ENCODE data around the gene ARVCF. TPM values are rescaled to one million over a fixed set of nuclear protein-coding genes. Genes with fewer than 3 reads are reported as not detected.

The ARVCF gene
- total RNA-seq, 1 experiment from 2014 or later = 14.9 TPM

DNA sequence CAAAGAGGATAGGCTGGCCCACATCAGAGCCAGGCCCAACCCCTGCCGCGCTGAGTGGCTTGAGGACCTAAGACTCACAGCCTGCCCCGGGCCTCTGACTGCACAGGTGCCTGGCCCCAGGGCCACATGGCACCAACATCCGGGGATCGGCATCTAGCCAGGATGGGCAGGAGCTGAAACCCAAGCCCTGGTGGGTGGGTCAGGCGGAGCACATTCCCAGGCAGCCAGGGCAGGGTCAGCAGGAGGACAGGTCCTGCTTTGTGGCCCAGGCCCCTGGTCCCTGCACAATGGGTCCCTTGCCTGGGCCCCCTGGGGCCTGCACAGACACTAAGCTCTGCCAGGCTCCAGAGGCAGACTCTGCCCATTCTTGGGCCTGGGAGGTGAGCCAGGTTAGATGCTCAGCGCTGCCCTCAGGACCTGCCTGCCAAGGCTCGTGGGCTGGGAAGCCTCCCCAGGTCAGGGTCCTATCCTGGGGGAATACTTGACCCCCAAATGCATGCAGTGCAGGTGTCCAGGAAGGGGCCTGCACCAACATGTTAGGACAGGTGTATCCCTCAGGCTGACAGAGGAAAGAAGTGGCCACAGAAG is 33.5 kb downstream of the ARVCF start:
- DNase-seq (ENCODE audit: low spot score) = no peak
- in situ Hi-C loops (cut with HindIII; ENCODE audit: low sequenced_read_pairs) = no loop called here

DNA sequence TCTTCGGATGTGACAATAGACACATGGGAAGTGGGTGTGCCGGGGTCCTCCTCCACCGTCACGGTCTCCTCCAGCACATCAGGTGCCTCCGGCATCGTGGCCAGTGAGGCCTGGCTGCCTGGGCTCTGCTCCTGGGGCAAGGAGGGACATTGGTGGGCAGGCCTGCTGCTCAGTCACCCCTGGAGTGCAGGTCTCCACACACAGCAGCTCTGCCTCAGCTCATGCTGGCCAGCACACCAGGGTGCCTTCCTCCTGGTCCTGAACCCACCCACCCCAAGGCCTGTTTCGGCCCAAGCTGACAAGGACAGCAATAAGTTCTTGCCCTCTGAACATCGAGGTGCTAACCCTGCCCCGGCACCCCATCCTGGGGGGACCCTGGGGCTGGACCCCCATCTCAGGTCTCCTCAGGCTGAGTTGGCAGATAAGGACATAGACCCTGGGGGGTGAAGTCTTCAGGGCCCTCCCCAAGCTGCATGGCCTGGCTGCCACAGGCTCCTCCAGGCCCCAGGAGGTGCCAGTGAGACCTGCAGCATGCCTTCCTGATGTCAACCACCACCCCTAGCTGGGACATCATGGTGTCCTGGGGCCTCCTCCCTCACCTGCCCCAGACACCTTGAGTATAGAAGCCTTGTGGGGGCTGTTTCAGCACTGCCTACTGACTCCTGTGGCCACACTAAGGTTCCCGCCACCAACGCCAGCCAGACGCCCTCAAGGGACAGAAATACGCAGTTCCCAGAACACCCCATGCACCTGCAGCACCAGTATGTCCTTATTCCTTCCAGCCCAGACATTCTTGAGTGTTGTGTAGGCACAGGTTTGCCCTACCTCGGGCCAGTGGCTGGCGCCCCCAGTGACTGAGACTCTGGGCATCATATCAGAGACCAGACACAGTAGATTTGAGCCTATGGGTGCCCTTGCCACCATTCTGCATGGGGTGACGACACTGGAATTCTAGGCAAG is 34.4 kb downstream of the ARVCF start:
- no peak for DNase-seq (ENCODE audit: low spot score)
- in situ Hi-C loops (cut with HindIII; ENCODE audit: low sequenced_read_pairs) = no loop called here

DNA sequence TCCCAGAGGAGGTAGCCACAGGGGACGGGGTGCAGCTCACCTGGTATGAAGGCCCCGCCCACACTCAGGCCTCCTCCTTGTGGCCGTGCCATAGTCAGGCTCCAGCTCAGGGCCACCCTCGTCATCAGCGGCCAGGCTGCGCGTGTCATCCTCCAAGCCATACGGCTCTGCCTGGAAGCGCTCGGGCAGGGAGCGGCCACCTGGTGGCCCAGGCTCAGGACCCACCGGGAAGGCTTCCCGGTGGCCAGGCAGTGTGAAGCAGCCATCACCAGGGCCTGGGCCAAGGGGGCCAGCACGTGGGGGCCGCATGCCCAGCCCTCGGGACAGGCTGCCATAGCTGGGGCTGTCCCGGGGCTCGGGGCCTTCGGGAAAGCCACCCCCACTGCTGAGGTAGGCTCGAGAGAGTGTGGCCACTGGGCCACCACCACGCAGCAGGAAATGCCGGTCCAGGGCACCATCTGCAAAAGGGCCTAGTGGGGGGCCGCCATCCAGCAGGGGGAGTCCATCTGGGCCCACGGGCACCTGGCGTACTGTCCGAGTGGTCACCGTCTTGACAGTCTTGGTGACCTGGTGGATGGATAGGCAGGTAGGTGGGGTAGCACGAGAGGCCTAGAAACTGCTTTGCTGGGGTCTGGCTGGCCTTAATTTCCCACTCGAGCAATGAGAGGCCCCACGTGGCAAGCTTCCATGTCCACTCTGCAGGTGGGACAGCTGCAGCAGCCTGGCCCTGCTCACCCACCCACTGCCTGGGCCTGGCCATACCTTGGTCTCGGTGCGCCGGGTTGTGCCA is 35.3 kb downstream of the ARVCF start:
- no peak for DNase-seq (ENCODE audit: low spot score)
- in situ Hi-C loops (cut with HindIII; ENCODE audit: low sequenced_read_pairs) = no loop called here

DNA sequence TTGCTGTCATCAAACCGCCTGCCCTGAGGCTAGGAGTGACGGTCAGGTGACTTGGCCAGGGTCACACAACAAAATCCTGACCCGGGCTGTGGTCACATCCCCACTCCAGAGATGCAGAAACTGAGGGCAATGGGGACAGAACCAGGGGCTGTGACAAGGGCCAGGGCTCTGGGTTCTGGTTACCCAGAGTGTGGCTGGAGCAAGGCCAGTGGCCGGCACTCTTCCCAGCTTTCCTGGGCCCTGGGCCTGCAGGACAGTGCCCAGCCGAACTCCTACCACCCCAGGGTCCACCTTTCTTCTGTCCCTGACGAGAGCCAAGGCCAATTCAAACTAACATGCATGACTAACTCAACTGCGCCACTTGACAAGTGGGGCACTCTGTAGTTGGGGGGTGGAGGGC is 35.9 kb downstream of the ARVCF start:
- in situ Hi-C loops (cut with HindIII; ENCODE audit: low sequenced_read_pairs) = no loop called here

DNA sequence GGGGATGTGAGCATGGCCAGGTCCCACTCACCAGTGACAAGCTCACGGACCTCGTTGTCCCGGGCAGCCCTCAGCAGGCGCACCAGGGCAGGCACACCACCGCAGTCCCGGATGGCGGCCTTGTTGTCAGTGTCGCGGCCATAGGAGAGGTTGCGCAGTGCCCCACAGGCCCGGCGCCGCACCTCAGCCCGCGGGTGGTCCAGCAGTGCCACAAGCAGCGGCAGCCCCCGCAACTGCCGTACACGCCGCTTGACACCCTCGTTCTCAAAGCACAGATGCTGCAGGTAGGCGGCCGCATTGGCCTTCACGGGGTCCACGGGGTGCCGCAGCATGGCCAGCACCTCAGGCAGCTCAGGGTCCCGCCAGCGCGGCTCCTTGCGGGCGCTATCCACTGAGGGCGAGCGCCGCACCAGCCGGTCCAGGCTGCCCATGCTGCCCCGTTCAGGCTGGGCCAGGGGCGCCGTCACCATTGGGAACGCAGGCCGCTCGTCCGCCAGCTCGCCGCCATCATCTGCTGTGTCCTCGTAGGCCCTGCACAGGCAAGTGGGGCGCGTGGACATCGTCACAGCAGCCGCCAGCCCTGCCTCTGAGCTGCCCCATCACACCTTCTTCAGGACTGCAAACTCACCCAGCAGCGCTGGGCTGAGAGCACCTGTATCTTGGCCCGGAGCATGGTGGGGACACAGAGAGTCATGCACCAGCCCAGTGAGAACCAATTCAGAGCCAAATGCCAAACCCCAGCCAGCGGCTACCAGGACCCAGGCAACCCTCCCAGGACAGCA is 36.7 kb downstream of the ARVCF start:
- no peak for DNase-seq (ENCODE audit: low spot score)
- in situ Hi-C loops (cut with HindIII; ENCODE audit: low sequenced_read_pairs) = no loop called here

More for the DNA sequence above, 35.9 kb downstream of the ARVCF start:
- no peak for DNase-seq (ENCODE audit: low spot score)

DNA sequence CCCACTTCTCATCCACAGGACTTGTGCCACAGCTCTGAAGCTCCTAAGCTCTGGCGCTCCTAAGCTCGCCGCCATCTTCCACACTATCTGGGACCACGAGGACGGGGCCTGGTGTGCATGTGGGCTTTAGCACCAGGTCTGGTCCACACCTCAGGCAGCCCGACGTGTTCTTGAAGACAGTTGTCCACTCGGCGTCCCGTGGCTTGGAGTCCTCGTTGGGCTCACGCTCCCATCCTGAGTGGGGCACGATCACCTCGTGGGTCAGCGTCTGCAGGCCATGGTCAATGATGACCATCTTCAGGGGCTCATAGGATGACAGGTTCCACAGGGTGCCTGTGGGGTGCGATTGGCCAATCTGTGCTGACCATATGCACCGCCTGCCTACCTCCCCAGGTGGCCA is 37.9 kb downstream of the ARVCF start:
- no peak for DNase-seq (ENCODE audit: low spot score)
- in situ Hi-C loops (cut with HindIII; ENCODE audit: low sequenced_read_pairs) = no loop called here

DNA sequence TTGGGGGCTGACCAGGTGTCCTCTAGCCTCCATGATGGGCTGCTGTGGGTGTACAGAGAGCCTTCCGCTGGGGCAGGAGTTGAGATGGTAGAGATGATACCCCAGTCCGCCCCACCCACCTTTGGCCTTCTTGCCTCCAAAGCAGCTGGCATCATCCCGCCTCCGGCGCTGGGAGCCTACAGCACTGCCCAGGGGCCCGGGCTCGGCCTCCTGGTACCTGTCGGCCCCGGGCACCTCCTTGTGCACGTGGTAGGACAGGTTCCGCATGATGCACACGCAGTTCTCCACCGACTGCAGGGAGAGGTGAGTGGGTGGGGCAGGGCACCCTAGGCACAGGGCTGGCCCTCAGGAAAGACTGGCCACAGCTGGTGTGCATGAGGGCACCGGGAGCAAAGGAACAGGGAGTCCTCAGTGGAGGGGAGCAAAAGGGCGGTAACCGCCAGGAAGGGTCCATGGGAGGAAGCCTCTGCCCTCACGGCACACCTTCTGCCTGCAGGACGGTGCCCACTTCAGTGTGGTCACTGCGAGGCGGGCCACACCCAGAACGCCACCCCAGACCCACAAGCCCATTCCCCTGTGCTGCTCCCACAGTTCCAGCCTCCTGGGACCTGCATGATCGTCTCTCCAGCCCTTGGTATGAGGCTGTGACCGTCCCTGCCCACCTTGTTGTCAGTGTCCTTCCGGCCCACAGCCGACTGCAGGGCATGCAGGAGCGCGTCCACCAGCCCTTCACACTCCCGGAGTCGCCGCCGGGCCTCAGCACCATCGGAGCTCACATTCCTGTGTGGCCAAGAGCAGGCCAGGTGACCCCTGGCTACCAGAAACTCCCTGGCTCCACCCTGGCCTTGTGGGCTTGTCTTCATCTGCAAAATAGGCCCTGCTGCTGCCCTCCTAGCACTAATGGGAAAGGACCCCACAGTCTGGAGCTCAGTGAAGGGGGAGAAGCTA is 39.1 kb downstream of the ARVCF start:
- in situ Hi-C loops (cut with HindIII; ENCODE audit: low sequenced_read_pairs) = no loop called here

DNA sequence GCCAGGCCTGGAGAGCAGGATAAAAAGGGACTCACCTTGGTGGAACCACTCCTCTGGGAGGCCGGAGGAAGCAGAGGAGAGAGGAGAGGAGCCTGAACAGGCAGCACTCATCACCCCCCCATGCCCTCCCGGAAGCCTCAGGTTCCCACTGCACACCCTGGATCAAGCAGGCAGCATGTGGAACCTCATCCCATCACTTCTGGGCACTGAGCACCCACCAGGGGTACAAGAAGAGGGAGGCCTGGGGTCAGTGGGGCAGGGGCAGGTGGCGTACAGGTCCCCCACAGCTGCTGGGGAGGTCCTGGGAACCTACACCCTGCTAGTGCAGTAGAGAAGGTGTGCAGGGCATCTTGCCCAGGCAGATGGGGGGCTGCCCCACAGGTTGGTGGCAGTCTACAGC is 40.0 kb downstream of the ARVCF start:
- in situ Hi-C loops (cut with HindIII; ENCODE audit: low sequenced_read_pairs) = no loop called here
- DNase-seq (ENCODE audit: low spot score) = no peak

More for the DNA sequence above, 39.1 kb downstream of the ARVCF start:
- no peak for DNase-seq (ENCODE audit: low spot score)

DNA sequence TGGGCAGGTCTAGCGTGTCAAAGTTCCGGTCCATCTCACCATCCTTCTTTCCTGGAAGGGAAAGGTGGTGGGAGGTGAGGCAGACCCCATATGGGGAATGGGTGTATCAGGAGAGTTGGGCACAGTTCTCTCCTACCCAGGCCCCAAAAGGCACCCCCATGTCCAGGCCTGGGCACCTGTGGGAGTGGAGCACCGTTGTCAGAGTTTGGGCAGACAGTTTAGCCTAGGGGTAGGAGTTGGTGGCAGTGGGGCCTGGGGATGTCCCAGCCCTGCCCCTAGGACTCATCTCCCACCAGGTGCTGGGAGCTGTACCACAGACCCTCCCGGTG is 41.0 kb downstream of the ARVCF start:
- in situ Hi-C loops (cut with HindIII; ENCODE audit: low sequenced_read_pairs) = no loop called here

DNA sequence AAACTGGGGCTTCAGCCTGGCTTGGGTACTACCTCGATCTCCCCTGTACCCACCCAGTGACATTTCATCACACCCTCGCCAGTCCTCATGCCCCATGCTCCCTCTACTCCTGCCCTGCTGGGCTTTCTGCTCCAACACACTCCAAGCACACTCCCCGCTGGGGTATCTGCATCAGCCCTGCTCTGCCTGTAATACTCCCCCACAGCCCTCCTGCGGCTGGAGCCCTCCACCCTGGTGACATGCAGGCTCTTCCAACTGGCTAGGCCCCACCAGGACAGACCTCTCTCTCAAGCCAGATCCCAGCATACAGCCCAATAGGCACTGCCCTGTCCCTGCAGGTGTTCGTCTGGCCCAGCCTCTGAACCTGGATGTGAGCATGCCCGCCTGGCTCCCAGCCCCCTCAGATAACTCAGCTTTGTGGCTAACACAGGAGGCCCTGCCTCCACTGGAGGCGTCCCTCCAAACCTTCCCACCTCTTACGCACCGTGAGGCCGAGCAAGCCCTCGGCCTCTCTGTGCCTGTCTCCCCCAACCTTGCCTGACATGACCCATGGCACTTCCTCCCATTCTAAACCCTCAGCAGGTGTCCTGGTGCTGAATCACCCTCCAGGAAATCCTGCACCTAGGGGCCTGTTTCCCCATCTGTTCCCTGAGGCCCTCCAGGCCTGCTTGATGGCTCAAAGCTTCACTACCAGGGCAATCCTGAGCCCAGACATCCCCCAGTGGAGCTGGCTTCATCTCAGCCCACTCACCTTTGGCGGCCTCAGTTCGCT is 41.5 kb downstream of the ARVCF start:
- in situ Hi-C loops (cut with HindIII; ENCODE audit: low sequenced_read_pairs) = loop anchor here (25.0 kb wide), 1 partner anchor 213 kb away; the partner anchor contains the start of gene TBX1

More for the DNA sequence above, 41.0 kb downstream of the ARVCF start:
- DNase-seq (ENCODE audit: low spot score) = no peak

DNA sequence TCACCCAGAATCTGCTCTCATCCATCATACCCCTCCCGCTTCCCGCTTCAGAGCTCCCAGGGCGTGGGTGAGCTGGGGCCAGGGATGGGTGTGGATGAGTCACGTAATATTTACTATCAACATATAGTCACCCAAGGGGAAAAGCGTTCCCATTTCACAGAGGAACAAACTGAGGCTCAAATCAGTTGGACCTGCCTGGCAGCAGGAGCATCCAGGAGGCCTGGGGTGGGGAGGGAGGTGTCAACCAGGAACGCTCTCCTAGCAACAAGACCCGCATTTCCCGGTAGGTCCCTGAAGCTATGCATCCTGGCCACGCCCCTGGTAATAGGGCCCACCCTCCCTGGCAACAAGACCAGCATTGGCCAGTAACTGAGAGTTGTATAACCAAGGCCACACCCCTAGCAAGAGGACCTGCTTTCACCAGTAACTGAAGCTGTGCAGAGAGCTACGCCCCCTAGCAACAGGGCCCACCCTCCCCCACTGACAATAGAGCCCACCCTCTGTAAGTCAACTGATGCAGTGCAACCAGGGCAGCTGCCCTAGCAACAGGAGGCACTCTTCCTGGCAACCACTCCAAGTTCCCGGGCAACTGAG is 42.3 kb downstream of the ARVCF start:
- in situ Hi-C loops (cut with HindIII; ENCODE audit: low sequenced_read_pairs) = loop anchor here (25.0 kb wide), 1 partner anchor 212 kb away; the partner anchor contains the start of gene TBX1
- peak; percentile 88 for DNase-seq (ENCODE audit: low spot score)

More for the DNA sequence above, 41.5 kb downstream of the ARVCF start:
- peak; percentile 69 for DNase-seq (ENCODE audit: low spot score)

DNA sequence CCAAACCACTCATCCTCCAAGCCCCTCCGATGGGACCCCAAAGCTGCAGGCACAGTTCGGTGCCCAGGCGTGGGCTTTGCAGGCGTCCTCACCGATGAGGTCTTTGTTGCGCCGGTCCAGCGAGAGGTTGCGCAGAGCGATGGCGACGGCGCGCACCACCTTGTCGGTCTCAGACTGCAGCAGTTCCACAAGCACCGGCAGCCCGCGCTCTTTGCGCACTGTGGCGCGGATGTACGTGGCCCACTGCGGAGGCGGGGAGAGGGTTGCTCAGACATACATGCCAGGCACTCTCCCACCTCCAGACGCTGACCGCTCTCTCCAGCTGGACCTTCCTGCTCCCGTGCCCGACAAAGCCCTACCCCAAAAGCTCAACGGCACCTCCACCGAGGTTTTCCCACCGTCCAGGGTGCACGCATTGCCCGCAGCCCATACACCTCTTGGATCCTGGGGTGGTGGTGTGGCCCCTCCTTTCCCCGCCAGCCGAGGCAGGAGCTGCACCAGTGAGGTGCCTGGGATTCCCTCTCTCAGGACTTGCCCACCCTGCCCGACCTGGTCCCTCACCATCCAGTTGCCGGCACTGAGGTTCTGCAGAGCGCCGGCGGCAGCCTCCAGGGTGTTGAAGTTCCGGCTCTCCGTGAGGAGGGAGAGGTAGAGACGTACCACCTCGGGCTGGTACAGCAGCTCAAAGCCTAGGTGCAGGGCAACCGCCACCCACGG is 42.9 kb downstream of the ARVCF start:
- in situ Hi-C loops (cut with HindIII; ENCODE audit: low sequenced_read_pairs) = loop anchor here (25.0 kb wide), 1 partner anchor 211 kb away; the partner anchor contains the start of gene TBX1
- no peak for DNase-seq (ENCODE audit: low spot score)

DNA sequence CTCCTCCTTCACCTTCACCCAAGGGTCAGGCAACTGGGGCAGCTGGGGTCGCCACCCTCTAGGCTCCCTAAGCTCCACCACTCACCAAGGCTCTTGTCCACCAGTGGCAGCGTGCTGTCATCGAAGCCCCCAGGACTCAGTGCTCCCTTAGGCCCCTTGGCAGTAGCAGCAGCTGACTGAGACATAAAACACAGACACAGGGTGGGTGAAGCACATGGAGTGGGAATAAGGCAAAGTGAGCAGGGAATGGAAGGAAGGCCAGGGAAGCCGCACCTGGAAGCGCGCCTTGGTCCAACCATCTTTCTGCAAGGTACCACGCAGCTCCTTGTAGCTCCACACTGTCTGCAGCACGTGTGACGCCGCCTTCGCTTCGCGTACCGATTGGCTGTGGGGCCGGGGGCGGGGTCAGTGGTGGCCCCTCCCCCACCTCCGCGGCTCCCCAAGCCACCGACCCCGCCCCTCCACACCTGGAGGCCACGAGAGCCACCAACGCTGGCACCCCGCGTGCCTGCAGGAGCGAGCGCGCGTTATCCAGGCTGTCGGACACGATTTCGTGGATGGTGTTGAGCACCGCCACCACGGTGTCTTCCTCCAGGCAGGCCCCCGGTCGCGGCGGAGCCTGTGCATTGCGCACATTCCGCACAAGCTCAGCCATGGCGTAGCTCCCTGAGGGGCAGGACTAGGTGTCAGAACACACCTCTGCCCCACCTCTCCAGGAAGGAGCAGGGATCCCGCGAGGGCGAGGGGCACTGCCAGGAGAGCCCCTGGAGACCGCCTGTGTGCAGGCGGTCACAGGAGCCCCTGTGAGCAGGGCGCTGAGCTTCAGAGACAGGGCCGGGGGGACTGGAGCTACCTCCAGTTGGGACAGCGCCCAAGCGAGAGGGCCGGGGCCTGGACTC is 43.7 kb downstream of the ARVCF start:
- in situ Hi-C loops (cut with HindIII; ENCODE audit: low sequenced_read_pairs) = loop anchor here (25.0 kb wide), 1 partner anchor 211 kb away; the partner anchor contains the start of gene TBX1
- DNase-seq (ENCODE audit: low spot score) = no peak

DNA sequence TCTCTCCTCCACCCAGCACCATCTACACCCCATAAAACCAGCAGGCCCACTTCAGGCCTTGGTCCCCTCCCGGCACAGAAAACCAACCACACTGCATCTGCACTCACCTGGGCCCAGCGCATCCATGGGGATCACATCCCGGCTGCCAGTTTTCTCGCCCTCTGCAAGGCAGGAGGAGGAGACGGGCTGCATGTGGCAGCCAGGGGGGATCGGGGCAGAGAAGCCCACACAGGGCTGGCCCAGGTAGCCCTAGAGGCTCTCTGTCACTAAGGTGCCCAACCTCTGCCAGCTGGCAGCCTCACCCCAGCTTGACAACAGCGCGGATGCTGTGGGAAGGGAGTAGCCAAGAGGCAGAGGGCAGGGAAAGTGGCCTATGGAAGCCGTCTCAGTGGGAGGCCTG is 44.4 kb downstream of the ARVCF start:
- in situ Hi-C loops (cut with HindIII; ENCODE audit: low sequenced_read_pairs) = loop anchor here (25.0 kb wide), 1 partner anchor 210 kb away; the partner anchor contains the start of gene TBX1
- DNase-seq (ENCODE audit: low spot score) = no peak

All from G401 (cell line).